Esophagus muscularis mucosa (tissue), 4 donors: ENCODE data around the gene ATXN10. TPM values are rescaled to one million over a fixed set of nuclear protein-coding genes. Genes with fewer than 3 reads are reported as not detected.
A peak's percentile ranks its signal among the peaks of the same experiment; 100 is the strongest.

Experiments used
- DNase-seq: peaks from one replicate; pipeline ENCODE4 v3.0.0-alpha.2; 2017; ENCODE audit errors: extremely low spot score
- H3K27ac ChIP-seq, 4 donors: fragments of 200-600 bp; sonication (generic); replicated peaks in 1 of 4; 1 replicate in 3 of 4; 2 replicates in 1 of 4; pipeline ENCODE4 v1.5.1; 2016 to 2019; ENCODE audit warnings: mild to moderate bottlenecking in 1 of 4
- H3K27me3 ChIP-seq, 4 donors: fragments of 200-600 bp; sonication (generic); one replicate each; pipeline versions ENCODE4 v1.5.1 to v1.6.0; 2016 to 2019
- H3K36me3 ChIP-seq, 4 donors: fragments of 200-600 bp; sonication (generic); one replicate each; pipeline ENCODE4 v1.5.1; 2016 to 2019
- H3K4me1 ChIP-seq, 4 donors: fragments of 200-600 bp; sonication (generic); one replicate each; pipeline ENCODE4 v1.5.1; 2016 to 2019
- H3K4me3 ChIP-seq, 4 donors: fragments of 200-600 bp; sonication (generic); 1 replicate in 2 of 4; 2 replicates in 2 of 4; pipeline ENCODE4 v1.5.1; 2016 to 2019; ENCODE audit warnings: mild to moderate bottlenecking in 4 of 4, moderate library complexity in 1 of 4
- H3K9me3 ChIP-seq, 4 donors: fragments of 200-600 bp; sonication (generic); 1 replicate in 3 of 4; 2 replicates in 1 of 4; pipeline ENCODE4 v1.5.1; 2016 to 2019
- EP300 ChIP-seq: sonication (generic); formaldehyde crosslinking; IDR thresholded peaks from one replicate; pipeline ENCODE4 v1.6.1; 2017; ENCODE audit warnings: antibody characterized with exemption
- POLR2A ChIP-seq: fragments of 450-650 bp; IDR thresholded peaks from one replicate; pipeline ENCODE4 v1.6.1; 2017; ENCODE audit warnings: antibody characterized with exemption, moderate library complexity, mild to moderate bottlenecking, low read depth
- POLR2AphosphoS5 ChIP-seq, 2 donors: sonication (generic); formaldehyde crosslinking; IDR thresholded peaks; one replicate each; pipeline ENCODE4 v1.6.1; 2017; ENCODE audit warnings: antibody characterized with exemption in 2 of 2
- WGBS: methylation state at CpG from one replicate; pipeline ENCODE4 v1.1.5; 2018; 5-methylcytosine and 5-hydroxymethylcytosine counted together
- intact Hi-C: fragments of 100-400 bp; cut with DNase I; formaldehyde crosslinking; loops from one replicate; pipeline ENCODE4 v1.15.1; 2023
- total RNA-seq, 4 donors: library from RNA; depleted of rRNA; stranded (reverse); fragments of >200 nt; gene quantifications; one replicate each; pipeline versions ENCODE4 v1.1.0 to v1.2.1, GENCODE V29; 2016
- TF ChIP-seq, protein P1 (sequence below), 3 experiments: fragments of 200-600 bp in 2 of 3; fragments of 450-650 bp in 1 of 3; sonication (generic) in 2 of 3; IDR thresholded peaks; one replicate each; pipeline ENCODE4 v1.5.1; 2017 to 2019; ENCODE audit warnings: antibody characterized with exemption in 3 of 3, mild to moderate bottlenecking in 2 of 3, moderate library complexity in 1 of 3

ATXN10 gene
- total RNA-seq, 4 donors from 2014 or later, result 67.5 to 126 (median 91.2) TPM

DNA sequence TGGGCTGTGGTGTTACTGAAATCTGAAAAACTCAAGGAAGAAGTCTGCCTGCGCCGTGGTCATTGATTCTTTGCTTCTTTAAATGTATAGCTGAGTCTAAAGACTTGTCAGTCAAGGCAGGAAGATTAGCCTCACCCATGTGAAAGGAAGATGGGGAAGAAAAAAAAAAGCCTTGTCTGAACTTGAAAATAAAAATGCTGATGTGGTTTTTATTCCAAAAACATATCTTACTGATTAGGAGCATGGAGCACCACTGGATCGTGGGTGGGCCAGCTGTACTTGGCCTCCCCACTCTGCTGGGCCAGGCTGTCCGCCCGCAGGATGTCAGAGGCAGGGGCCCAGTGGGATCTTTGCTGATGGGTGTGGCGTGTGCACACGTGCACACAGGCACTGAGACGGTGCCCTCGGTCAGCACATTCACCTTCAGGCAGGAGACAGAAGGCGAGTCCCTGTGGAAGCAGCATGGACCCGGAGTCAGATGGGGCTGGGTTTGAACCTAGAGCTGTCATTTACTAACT is 193.4 kb downstream of the ATXN10 start:
- H3K9me3 ChIP-seq, result peaks cover 0 to 7% (median 0%) of the 10 kb centered on the region in 4 donors
- DNase-seq, result no peak
- H3K27me3 ChIP-seq, result peaks cover 0 to 51% (median 20%) of the 10 kb centered on the region in 4 donors
- no peak overlapping the region for H3K27ac ChIP-seq
- H3K36me3 ChIP-seq, result peaks cover 0 to 2% (median 0%) of the 10 kb centered on the region in 4 donors
- 83% methylated on average over 10 of the region's 11 CpGs for WGBS
- intact Hi-C loops, result loop anchor here (5.0 kb wide), 1 partner anchor 223 kb away; no protein-coding TSS in a partner anchor
- H3K4me1 ChIP-seq, result peaks cover 15 to 41% (median 32%) of the 10 kb centered on the region in 4 donors
- H3K4me3 ChIP-seq, result no peak overlapping the region
- TF ChIP-seq, protein P1, sequence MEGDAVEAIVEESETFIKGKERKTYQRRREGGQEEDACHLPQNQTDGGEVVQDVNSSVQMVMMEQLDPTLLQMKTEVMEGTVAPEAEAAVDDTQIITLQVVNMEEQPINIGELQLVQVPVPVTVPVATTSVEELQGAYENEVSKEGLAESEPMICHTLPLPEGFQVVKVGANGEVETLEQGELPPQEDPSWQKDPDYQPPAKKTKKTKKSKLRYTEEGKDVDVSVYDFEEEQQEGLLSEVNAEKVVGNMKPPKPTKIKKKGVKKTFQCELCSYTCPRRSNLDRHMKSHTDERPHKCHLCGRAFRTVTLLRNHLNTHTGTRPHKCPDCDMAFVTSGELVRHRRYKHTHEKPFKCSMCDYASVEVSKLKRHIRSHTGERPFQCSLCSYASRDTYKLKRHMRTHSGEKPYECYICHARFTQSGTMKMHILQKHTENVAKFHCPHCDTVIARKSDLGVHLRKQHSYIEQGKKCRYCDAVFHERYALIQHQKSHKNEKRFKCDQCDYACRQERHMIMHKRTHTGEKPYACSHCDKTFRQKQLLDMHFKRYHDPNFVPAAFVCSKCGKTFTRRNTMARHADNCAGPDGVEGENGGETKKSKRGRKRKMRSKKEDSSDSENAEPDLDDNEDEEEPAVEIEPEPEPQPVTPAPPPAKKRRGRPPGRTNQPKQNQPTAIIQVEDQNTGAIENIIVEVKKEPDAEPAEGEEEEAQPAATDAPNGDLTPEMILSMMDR (IDR thresholded peaks at IDR 0.05), result no peak
- TF ChIP-seq POLR2AphosphoS5 (IDR thresholded peaks at IDR 0.05) (no peak), EP300 (no peak), POLR2A (no peak)

DNA sequence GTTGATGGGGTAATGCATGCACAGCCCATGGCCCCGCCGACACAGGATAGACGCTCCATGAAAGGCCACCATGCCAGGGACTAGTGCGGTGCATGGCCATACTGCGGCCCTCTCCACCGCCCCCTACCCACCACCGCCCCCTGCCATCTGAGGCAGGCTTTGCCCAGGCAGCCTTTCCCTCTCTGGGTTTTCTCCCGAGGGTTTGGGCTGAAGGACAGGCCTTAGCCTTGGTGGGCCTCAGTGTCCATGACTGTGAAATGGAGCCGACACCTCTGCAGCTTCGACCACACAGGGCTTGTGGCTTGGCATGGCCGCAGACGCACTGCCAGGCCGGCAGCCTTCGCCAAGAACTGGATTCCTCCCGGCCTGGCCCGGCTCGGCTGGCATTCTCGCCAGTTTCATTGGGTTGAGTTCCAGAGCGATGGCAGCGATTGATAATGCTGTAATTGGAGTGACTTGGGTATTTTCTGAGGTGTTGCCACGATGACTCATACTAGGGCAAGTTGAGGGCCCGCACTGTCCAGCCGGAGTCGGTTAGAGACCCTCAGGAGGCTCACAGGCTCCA is 194.0 kb downstream of the ATXN10 start:
- peaks cover 0 to 7% (median 0%) of the 10 kb centered on the region in 4 donors for H3K9me3 ChIP-seq
- intact Hi-C loops, result loop anchor here (5.0 kb wide), 1 partner anchor 223 kb away; no protein-coding TSS in a partner anchor
- H3K27me3 ChIP-seq, result peaks cover 0 to 55% (median 20%) of the 10 kb centered on the region in 4 donors
- TF ChIP-seq POLR2AphosphoS5 (IDR thresholded peaks at IDR 0.05) (no peak), POLR2A (no peak), EP300 (no peak)
- TF ChIP-seq, protein P1 (IDR thresholded peaks at IDR 0.05), result no peak
- DNase-seq, result peak; percentile 57
- H3K4me1 ChIP-seq, result peaks cover 15 to 41% (median 32%) of the 10 kb centered on the region in 4 donors
- H3K4me3 ChIP-seq, result no peak overlapping the region
- no peak overlapping the region for H3K27ac ChIP-seq
- H3K36me3 ChIP-seq, result no peaks in the 10 kb centered on the region
- WGBS, result 100% methylated on average over 1 of the region's 24 CpGs

DNA sequence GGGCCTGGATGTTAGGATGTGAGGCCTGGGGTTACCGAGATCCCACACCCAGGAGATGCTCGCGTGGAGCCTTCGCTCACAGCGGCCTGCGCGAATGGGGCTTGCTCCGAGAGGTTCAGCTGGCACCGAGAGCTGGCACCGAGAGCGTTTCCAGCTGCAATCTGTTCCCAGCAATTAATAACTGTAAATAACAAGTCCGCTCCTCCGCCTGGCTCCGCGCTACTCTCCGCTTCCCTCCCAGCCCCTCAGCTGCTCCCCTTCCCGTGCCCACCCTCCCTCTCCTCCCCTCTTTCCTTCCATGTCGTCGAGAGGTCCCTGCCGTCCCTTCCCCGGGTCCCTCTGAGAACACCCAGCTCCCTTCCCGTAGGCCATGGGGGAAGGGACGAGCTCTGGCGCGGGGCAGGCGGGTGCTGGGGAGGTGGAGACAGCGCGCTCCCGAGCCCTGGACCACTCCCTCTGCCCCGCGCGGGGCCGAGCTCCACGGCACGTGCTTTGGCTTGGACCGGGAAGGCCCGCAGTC is 194.6 kb downstream of the ATXN10 start:
- peak; percentile 62 for DNase-seq
- peaks cover 0 to 60% (median 20%) of the 10 kb centered on the region in 4 donors for H3K27me3 ChIP-seq
- WGBS, result 55% methylated on average over 18 of the region's 37 CpGs
- peak overlapping the region in 2 of 4 donors; percentile 31 to 38 for H3K4me3 ChIP-seq
- intact Hi-C loops, result loop anchor here (5.0 kb wide), 1 partner anchor 224 kb away; no protein-coding TSS in a partner anchor
- TF ChIP-seq POLR2AphosphoS5 (IDR thresholded peaks at IDR 0.05) (no peak), EP300 (no peak), POLR2A (no peak)
- TF ChIP-seq, protein P1 (IDR thresholded peaks at IDR 0.05), result no peak
- peaks cover 0 to 7% (median 0%) of the 10 kb centered on the region in 4 donors for H3K9me3 ChIP-seq
- H3K4me1 ChIP-seq, result peaks cover 15 to 41% (median 32%) of the 10 kb centered on the region in 4 donors
- H3K36me3 ChIP-seq, result no peaks in the 10 kb centered on the region
- no peak overlapping the region for H3K27ac ChIP-seq

DNA sequence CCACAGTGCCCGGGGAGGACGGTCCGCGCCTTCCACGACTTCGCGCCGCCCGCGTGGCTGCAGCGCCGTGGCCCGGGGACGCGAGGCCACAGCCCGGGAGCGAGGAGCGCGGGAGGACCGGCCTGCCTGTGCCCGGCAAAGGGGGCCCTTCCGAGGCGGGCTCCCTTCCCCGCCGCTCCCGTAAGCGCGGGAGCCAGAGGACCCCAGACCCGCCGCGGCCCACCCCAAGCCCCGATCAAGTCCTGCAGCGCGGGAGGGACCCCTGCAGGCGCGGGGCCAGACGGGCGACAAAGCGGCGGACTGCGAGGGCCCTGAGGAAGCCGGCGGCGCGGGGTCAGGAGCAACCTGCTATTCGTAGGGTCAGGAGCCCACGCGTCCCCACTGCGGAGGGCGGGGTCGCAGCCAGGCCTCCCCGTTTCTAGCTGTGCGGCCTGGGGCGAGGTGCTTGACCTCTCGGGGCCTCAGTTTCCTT is 195.0 kb downstream of the ATXN10 start:
- intact Hi-C loops, result loop anchor here (5.0 kb wide), 1 partner anchor 224 kb away; no protein-coding TSS in a partner anchor
- peak; percentile 82 for DNase-seq

More for the DNA sequence above, 195.0 kb downstream of the ATXN10 start:
- TF ChIP-seq POLR2AphosphoS5 (IDR thresholded peaks at IDR 0.05) (no peak), EP300 (no peak), POLR2A (no peak)
- TF ChIP-seq, protein P1 (IDR thresholded peaks at IDR 0.05), result no peak
- no CpG with 5 or more reads among the region's 55 CpGs for WGBS
- peak overlapping the region; percentile 13 to 44 (median 34) for H3K4me3 ChIP-seq
- H3K4me1 ChIP-seq, result peaks cover 15 to 41% (median 32%) of the 10 kb centered on the region in 4 donors
- H3K27me3 ChIP-seq, result peaks cover 0 to 60% (median 20%) of the 10 kb centered on the region in 4 donors
- H3K36me3 ChIP-seq, result no peaks in the 10 kb centered on the region
- H3K27ac ChIP-seq, result no peak overlapping the region
- H3K9me3 ChIP-seq, result peaks cover 0 to 7% (median 0%) of the 10 kb centered on the region in 4 donors
